GM20000 (cell line): ENCODE data around the gene C7orf33.
"Not testable (repeated sequence)": the region's sequence is repeated elsewhere in the genome, so short reads cannot be mapped to it uniquely, and the experiment has no call there.

Experiments
- DNase-seq: peaks from one replicate; pipeline ENCODE4 v3.0.0; 2012; ENCODE audit warnings: low spot score
- CTCF ChIP-seq: IDR thresholded peaks from 2 replicates; pipeline ENCODE4 v1.5.1; 2012; ENCODE audit warnings: mild to moderate bottlenecking, control low read depth; ENCODE audit errors: extremely low read depth, missing control alignments

The C7orf33 gene

GRCh38 chr7:148584154-148584827 lies 6.3 kb upstream of the C7orf33 start:
- no peak for DNase-seq
- no peak for TF ChIP-seq CTCF

- DNase-seq: no peak
- no peak for TF ChIP-seq CTCF
Observed at GRCh38 chr7:148585399-148585798, 5.2 kb upstream of the C7orf33 start.

- no peak for TF ChIP-seq CTCF
- no peak for DNase-seq
Observed at GRCh38 chr7:148587076-148587475, 3.5 kb upstream of the C7orf33 start.

- DNase-seq: no peak
- no peak for TF ChIP-seq CTCF
Observed at GRCh38 chr7:148588168-148588567, 2.4 kb upstream of the C7orf33 start.

- TF ChIP-seq CTCF: no peak
Observed at GRCh38 chr7:148588670-148589131, 1.9 kb upstream of the C7orf33 start.

GRCh38 chr7:148589640-148590039 lies 926 bp upstream of the C7orf33 start:
- DNase-seq: no peak
- no peak for TF ChIP-seq CTCF

More at GRCh38 chr7:148588670-148589131, 1.9 kb upstream of the C7orf33 start:
- no peak for DNase-seq

GRCh38 chr7:148596354-148596753 lies 5.8 kb downstream of the C7orf33 start:
- DNase-seq: not testable (repeated sequence)

- TF ChIP-seq CTCF: no peak
- no peak for DNase-seq
Observed at GRCh38 chr7:148598351-148598750, 7.8 kb downstream of the C7orf33 start.
